Endothelial cell of umbilical vein (primary cell): ENCODE measurements around the gene KIFC1.

Experiments
- GATA2 ChIP-seq: IDR thresholded peaks from 2 replicates; pipeline ENCODE4 v1.7.0; 2011; ENCODE audit warnings: low read depth, mild to moderate bottlenecking, moderate library complexity, mixed read lengths, low read length; ENCODE audit not compliant: insufficient read length, insufficient read depth
- JUN ChIP-seq: IDR thresholded peaks from 2 replicates; pipeline ENCODE4 v1.6.1; 2011; ENCODE audit warnings: borderline replicate concordance, low read depth; ENCODE audit not compliant: insufficient read length, insufficient read depth
- TF ChIP-seq, protein P1 (sequence below), 2 donors: IDR thresholded peaks; 1 replicate in 1 of 2; 2 replicates in 1 of 2; pipeline ENCODE4 v1.5.1; 2011; ENCODE audit warnings: low read length in 2 of 2, mild to moderate bottlenecking in 2 of 2, moderate library complexity in 2 of 2, control low read depth in 1 of 2, inconsistent platforms in 1 of 2, low read depth in 1 of 2; ENCODE audit not compliant: insufficient read depth in 1 of 2; ENCODE audit errors: extremely low read depth in 1 of 2

DNA sequence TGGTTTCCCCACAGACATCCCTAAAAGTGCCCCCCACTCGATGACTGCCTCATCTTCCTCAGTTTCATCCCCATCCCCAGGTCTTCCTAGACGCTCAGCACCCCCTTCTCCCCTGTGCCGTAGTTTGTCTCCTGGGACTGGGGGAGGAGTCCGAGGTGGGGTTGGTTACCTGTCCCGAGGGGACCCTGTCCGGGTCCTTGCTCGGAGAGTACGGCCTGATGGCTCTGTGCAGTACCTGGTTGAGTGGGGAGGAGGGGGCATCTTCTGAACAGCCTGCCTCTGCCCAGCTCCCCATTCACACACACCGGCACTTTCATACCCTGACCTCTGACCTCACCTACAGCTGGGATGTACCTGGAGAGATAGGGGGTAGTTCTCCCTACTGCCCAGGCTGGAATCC lies 24.2 kb downstream of the KIFC1 start:
- TF ChIP-seq, protein P1, sequence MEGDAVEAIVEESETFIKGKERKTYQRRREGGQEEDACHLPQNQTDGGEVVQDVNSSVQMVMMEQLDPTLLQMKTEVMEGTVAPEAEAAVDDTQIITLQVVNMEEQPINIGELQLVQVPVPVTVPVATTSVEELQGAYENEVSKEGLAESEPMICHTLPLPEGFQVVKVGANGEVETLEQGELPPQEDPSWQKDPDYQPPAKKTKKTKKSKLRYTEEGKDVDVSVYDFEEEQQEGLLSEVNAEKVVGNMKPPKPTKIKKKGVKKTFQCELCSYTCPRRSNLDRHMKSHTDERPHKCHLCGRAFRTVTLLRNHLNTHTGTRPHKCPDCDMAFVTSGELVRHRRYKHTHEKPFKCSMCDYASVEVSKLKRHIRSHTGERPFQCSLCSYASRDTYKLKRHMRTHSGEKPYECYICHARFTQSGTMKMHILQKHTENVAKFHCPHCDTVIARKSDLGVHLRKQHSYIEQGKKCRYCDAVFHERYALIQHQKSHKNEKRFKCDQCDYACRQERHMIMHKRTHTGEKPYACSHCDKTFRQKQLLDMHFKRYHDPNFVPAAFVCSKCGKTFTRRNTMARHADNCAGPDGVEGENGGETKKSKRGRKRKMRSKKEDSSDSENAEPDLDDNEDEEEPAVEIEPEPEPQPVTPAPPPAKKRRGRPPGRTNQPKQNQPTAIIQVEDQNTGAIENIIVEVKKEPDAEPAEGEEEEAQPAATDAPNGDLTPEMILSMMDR (IDR thresholded peaks at IDR 0.05; ENCODE audit: extremely low read depth in 1 of 2, insufficient read depth in 1 of 2, low read depth in 1 of 2, low read length in 2 of 2): no peak
- TF ChIP-seq GATA2 (no peak), JUN (no peak)
